HCT116 (cell line): ENCODE measurements around the gene GBX1.

Experiments used
- CEBPB ChIP-seq: IDR thresholded peaks from 2 replicates; pipeline ENCODE4 v1.6.1; 2012; ENCODE audit warnings: low read depth
- CTCF ChIP-seq, 3 experiments: fragments of 200-600 bp in 1 of 3; sonication (generic) in 1 of 3; IDR thresholded peaks in 2 of 3; conservative IDR thresholded peaks in 1 of 3; 2 replicates each; pipeline ENCODE4 v1.5.1; 2012 to 2017; ENCODE audit warnings: low read depth in 2 of 3, low read length in 2 of 3, antibody characterized with exemption in 1 of 3, borderline replicate concordance in 1 of 3, control low read depth in 1 of 3, mild to moderate bottlenecking in 1 of 3, mixed read lengths in 1 of 3, mixed run types in 1 of 3, moderate library complexity in 1 of 3; ENCODE audit not compliant: insufficient read depth in 1 of 3
- EZH2phosphoT487 ChIP-seq: fragments of 200-600 bp; IDR thresholded peaks from 2 replicates; pipeline ENCODE4 v1.6.1; 2018; ENCODE audit warnings: antibody characterized with exemption, borderline replicate concordance
- JUND ChIP-seq: IDR thresholded peaks from 2 replicates; pipeline ENCODE4 v1.6.1; 2012
- POLR2A ChIP-seq: IDR thresholded peaks from 2 replicates; pipeline ENCODE4 v1.7.0; 2011; ENCODE audit warnings: borderline replicate concordance; ENCODE audit not compliant: insufficient read depth, insufficient read length; ENCODE audit errors: extremely low read depth
- POLR2AphosphoS5 ChIP-seq: IDR thresholded peaks from 2 replicates; pipeline ENCODE4 v1.6.1; 2011; ENCODE audit warnings: mild to moderate bottlenecking, low read depth, low read length, moderate library complexity
- RAD21 ChIP-seq: IDR thresholded peaks from 2 replicates; pipeline ENCODE4 v1.6.1; 2012; ENCODE audit warnings: low read depth, mild to moderate bottlenecking
- TCF7L2 ChIP-seq: IDR thresholded peaks from 2 replicates; pipeline ENCODE4 v1.7.0; 2011; ENCODE audit warnings: borderline replicate concordance, inconsistent platforms; ENCODE audit not compliant: insufficient read depth, insufficient read length; ENCODE audit errors: extremely low read depth
- YY1 ChIP-seq: IDR thresholded peaks from 2 replicates; pipeline ENCODE4 v1.6.1; 2011; ENCODE audit warnings: low read length, low read depth, moderate library complexity, mild to moderate bottlenecking; ENCODE audit not compliant: insufficient replicate concordance; ENCODE audit errors: extremely low read depth
- ZNF274 ChIP-seq: fragments of 200-500 bp; sonication (Bioruptor generic); IDR thresholded peaks from 2 replicates; pipeline ENCODE4 v1.6.1; 2014; ENCODE audit warnings: mild to moderate bottlenecking, low read depth, low read length, inconsistent platforms

DNA sequence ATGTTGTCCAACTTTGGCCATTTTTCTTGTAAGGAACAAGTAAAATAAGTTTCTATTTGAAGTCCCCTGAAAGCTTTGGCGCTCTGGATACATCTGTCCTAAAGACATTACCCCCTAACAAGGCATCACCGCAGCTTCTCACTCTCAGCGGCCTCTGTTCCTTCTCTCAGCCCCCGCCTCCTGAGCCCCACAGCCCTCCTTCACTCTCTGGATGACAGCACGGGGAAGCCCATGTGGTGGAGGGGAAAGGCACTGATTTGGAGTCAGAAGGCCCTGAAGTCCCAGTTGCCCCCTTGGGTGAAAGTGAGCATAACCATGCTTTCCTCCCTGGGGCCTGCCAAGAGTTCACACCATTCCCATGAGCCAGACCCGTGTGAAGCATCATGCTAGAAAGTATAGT, 38.2 kb upstream of the GBX1 start:
- no peak for TF ChIP-seq CEBPB
- no peak for TF ChIP-seq POLR2A
- TF ChIP-seq CTCF (IDR thresholded peaks at IDR 0.05 in 2 of 3, conservative IDR thresholded peaks at IDR 0.05 in 1 of 3; ENCODE audit: borderline replicate concordance in 1 of 3, insufficient read depth in 1 of 3, low read depth in 2 of 3, low read length in 2 of 3): no peak
- TF ChIP-seq JUND: no peak
- no peak for TF ChIP-seq YY1
- TF ChIP-seq POLR2AphosphoS5: no peak
- TF ChIP-seq EZH2phosphoT487: no peak
- no peak for TF ChIP-seq RAD21
- TF ChIP-seq ZNF274: no peak
- no peak for TF ChIP-seq TCF7L2
